GM12873 (cell line): Measurements from ENCODE around the gene KDM2B.

Experiments
- TF ChIP-seq, protein P1 (sequence below): IDR thresholded peaks from 2 replicates; pipeline ENCODE4 v1.5.1; 2012; ENCODE audit warnings: low read depth, mild to moderate bottlenecking, moderate library complexity, low read length, control low read depth; ENCODE audit not compliant: insufficient read depth; ENCODE audit errors: missing control alignments

KDM2B gene

DNA sequence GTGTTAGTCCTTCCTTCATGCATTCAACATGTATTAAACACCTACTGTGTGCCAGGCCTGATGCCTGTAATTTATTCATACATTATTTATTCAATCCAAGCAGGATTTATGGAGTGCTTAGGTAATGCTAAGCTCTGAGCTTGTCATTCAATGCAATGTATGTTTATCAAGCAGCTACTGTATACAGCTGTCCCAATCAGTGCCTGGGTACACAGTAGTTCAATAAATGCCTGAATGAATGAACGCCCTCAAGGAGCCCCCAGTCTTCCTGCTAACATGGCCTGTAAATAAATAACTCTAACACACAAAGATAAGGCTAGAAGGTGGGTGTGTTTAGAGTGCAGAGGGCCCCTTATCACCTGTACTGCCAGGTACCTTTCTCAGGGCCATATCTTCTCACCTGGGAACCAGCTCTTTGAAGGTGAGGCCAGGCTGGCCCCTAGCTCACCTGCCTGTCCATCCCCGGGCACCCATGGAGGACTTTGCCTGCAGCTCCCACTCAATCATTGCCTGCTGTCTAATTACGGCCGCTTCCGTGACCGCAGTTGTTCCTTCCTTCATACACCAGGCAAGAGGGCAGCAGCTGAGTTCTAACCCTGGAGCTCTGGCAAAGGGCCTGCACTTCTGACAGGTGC lies 20.0 kb upstream of the KDM2B start:
- TF ChIP-seq, protein P1, sequence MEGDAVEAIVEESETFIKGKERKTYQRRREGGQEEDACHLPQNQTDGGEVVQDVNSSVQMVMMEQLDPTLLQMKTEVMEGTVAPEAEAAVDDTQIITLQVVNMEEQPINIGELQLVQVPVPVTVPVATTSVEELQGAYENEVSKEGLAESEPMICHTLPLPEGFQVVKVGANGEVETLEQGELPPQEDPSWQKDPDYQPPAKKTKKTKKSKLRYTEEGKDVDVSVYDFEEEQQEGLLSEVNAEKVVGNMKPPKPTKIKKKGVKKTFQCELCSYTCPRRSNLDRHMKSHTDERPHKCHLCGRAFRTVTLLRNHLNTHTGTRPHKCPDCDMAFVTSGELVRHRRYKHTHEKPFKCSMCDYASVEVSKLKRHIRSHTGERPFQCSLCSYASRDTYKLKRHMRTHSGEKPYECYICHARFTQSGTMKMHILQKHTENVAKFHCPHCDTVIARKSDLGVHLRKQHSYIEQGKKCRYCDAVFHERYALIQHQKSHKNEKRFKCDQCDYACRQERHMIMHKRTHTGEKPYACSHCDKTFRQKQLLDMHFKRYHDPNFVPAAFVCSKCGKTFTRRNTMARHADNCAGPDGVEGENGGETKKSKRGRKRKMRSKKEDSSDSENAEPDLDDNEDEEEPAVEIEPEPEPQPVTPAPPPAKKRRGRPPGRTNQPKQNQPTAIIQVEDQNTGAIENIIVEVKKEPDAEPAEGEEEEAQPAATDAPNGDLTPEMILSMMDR: no peak

DNA sequence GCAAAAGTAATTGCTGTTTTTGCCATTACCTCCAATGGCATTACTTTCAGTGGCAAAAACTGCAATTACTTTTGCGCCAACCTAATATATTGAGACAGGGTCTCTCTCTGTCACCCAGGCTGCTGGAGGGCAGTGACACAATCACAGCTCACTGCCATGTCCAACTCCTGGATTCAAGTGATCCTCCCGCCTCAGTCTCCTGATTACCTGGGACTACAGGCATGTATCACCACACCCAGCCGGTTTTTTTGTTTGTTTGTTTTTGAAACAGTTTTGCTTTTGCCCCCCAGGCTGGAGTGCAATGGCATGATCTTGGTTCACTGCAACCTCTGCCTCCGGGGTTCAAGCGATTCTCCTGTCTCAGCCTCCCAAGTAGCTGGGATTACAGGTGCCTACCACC lies 15.7 kb upstream of the KDM2B start:
- TF ChIP-seq, protein P1: no peak

DNA sequence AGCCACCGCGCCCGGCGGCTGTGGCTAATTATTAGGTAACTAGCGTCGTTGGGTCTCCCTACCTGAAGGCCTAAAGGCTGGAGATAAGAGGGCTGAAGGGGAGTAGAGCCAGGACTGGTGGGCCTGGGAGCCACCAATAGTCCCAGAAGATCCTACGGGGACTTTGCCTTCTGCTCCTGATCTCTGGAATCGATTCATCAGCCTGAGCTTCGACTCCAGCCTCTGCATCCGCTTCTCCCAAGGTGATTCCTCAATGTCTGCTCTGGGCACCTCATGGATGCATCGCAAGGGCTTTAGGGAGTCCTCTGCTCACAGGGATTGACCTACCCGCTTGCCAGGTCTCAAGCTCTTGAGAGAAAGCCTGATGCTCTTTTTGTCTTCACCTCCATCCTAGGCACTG lies 14.7 kb upstream of the KDM2B start:
- TF ChIP-seq, protein P1: no peak

DNA sequence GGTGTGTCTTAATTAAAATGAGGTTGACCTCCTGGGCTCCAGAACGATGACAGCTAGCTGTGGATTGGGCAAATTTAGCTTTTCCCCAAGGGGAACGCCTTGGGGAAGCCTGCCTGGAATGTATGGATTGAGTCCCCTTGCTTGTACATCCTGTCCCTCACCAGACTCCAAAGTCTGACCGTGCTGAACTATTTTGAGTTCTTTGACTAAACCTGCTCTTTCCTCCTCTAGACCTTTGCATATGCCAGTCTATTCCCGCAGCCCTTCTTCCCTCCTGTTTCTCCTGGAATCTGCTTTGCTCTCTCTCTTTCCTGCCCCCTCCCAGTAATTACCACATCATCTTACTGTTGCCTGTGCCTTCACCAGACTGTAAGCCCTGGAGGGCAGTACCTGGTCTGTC lies 11.5 kb upstream of the KDM2B start:
- TF ChIP-seq, protein P1: no peak

DNA sequence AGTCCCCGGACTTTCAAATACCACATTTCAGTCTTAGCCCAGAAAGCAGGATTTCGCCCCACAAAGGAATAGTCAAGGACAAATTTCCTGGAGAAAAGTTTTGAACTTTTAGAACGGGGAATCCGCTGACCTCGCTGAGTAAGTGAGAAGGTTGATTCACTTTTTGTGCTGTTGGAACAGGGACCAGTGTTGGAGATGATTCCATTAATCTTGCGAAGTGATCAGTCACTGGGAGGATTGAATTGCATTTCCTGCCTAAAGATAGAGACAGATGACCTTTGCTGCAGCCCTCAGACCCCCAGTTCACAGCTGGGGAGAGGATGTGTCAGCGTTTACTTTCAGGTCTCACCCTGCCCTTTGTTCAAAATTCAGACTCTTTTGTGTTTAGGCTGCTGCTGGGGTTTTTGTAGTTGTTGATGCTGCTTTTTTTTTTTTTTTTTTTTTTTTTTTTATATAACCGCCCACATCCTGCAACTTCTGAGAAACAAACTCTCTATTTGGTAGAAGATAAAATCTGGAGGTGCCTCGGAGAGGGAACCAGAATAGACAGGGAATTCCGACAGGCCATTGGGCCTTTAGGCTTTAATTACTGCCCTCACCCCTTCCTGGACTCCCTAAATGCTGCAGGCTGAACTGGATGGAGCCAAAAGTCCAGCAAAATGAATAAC lies 9.8 kb upstream of the KDM2B start:
- TF ChIP-seq, protein P1: no peak

DNA sequence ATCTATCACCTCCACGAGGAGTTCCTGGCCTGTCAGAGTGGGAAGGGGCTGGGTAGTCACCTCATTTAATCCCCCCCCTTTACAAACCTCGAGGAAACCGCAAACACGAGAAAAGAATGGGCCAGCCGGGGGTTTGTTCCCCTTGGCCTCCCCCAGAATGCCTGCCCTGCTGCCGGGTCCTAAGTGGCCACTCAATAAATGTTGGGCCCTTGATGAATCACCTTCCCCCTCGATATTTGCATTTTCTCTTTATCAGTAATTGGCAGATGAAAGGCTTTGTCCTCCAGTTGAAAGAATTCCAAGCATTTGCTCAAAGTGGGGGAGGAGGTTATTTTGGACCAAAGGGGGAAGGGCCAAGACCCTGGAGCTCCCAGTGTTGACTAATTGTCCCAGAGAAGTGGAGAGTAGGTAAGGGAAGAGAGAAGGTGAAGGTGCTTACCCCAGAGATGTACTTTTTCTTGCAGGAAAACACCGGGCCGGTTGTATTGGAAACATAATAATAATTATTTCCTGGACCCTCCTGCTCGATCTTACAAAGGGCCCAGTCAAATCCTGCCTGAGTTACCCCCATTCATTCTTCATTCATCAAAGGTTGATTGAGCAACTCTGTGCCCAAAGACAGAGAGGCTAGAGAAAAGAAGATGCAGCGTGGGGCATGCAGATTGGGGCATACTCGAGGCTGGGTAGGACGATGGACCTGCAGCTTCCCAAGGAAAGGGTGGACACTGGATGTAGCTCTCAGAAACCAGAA lies 1.9 kb upstream of the KDM2B start:
- TF ChIP-seq, protein P1: no peak

DNA sequence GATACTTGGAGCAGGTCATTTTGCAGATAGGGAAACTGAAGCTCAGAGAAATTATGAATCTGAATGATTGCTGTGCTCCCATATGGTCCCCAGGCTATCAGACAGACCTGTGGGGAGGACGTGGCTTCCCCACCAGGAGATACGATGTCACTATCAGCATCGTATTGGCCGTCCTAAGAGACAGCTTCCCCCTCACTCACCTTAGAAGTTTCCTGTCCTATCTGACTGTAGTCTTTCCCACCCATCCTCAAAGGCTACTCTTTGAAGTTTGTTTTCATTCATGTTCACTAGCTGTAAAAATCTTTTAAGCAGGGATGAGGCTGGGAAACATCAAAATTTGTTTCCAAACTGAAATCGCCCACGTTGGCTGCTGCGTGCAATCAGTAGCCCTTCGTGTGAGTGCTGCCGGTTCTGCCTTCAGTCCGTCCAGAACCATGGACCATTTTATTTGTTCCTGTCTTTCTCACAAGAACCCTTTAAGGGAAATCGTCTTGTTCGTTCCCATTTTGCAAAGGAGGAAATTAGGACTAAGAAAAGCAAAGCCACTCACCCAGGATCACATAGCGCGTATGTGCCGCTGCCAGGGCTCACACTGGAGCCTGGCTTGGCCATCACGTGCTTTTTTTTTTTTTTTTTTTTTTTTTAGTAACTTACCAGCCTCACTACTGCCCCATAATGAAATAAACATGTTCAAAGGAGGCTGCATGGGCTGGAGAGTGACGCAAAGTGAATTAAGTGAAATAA lies 1.0 kb upstream of the KDM2B start:
- TF ChIP-seq, protein P1: no peak
